Activated CD8-positive, alpha-beta T cell treated with anti-CD3 and anti-CD28 coated beads for 36 hours (primary cell): ENCODE measurements around the gene TTC28. TPM values are rescaled to one million over a fixed set of nuclear protein-coding genes. Genes with fewer than 3 reads are reported as not detected.

Experiments
- ATAC-seq: fragments of 200-7000 bp; cut with Tn5 transposase; one replicate; pipeline ENCODE4 v1.10.0; 2021; ENCODE audit warnings: mild to moderate bottlenecking, moderate library complexity
- CTCF ChIA-PET: fragments of 350-600 bp; sonication (Branson Sonifier 250); formaldehyde crosslinking; loops from one replicate; lab custom pipeline; 2021; ENCODE audit warnings: antibody characterized with exemption; lab: Charles Lee
- POLR2A ChIA-PET: fragments of 350-600 bp; sonication (Branson Sonifier 250); formaldehyde crosslinking; loops from one replicate; lab custom pipeline; 2021; ENCODE audit warnings: antibody characterized with exemption; lab: Charles Lee
- DNase-seq: peaks from one replicate; pipeline ENCODE4 v3.0.0-alpha.2; 2020
- H3K27ac Mint-ChIP-seq: one replicate; pipeline ENCODE4 v1.8.0; 2021; ENCODE audit warnings: mild to moderate bottlenecking, mixed read lengths
- H3K27me3 Mint-ChIP-seq: one replicate; pipeline ENCODE4 v1.8.0; 2021; ENCODE audit warnings: mixed read lengths
- H3K36me3 Mint-ChIP-seq: one replicate; pipeline ENCODE4 v1.8.0; 2021; ENCODE audit warnings: low read depth, mixed read lengths
- H3K4me1 Mint-ChIP-seq: one replicate; pipeline ENCODE4 v1.8.0; 2021; ENCODE audit warnings: low read depth, mixed read lengths
- H3K4me3 Mint-ChIP-seq: one replicate; pipeline ENCODE4 v1.8.0; 2021; ENCODE audit warnings: mild to moderate bottlenecking, moderate library complexity, mixed read lengths
- H3K9me3 Mint-ChIP-seq: one replicate; pipeline ENCODE4 v1.8.0; 2021; ENCODE audit warnings: mixed read lengths
- CTCF ChIP-seq: fragments of 200-600 bp; IDR thresholded peaks from one replicate; pipeline ENCODE4 v1.8.0; 2022; ENCODE audit warnings: antibody characterized with exemption, mild to moderate bottlenecking
- intact Hi-C: fragments of 100-400 bp; cut with micrococcal nuclease; formaldehyde crosslinking; loops from one replicate; pipeline ENCODE4 v1.10.0; 2022
- total RNA-seq, 2 experiments: library from RNA; stranded (reverse); gene quantifications; one replicate each; pipeline ENCODE4 v1.2.3, GENCODE V29; 2021

TTC28 gene
- total RNA-seq, 2 experiments from 2014 or later = 0.58 to 1.9 TPM

GRCh38 chr22:28129319-28129962 is 550.2 kb downstream of the TTC28 start:
- Mint-ChIP-seq H3K27me3 (peaks cover 3% of the 10 kb centered on the region), H3K4me3 (no peak overlapping the region), H3K27ac (no peak overlapping the region), H3K9me3 (no peaks in the 10 kb centered on the region), H3K4me1 (no peaks in the 10 kb centered on the region), H3K36me3 (no peaks in the 10 kb centered on the region)
- ATAC-seq (no peak), DNase-seq (no peak)
- CTCF ChIA-PET = no interaction called here
- POLR2A ChIA-PET = interaction anchor here (1.1 kb wide), 1 partner anchor 10 kb away, joined by 3 read pairs; no protein-coding TSS in a partner anchor
- intact Hi-C loops = no loop called here
- TF ChIP-seq CTCF = no peak

- no peak for ATAC-seq
- no peak overlapping the region for H3K4me3 Mint-ChIP-seq
- intact Hi-C loops = no loop called here
- H3K27me3 Mint-ChIP-seq = peaks cover 3% of the 10 kb centered on the region
- POLR2A ChIA-PET = interaction anchor here (1.1 kb wide), 1 partner anchor 11 kb away, joined by 3 read pairs; no protein-coding TSS in a partner anchor
- CTCF ChIA-PET = no interaction called here
- H3K9me3 Mint-ChIP-seq = no peaks in the 10 kb centered on the region
- no peaks in the 10 kb centered on the region for H3K4me1 Mint-ChIP-seq
- H3K36me3 Mint-ChIP-seq = no peaks in the 10 kb centered on the region
- TF ChIP-seq CTCF = no peak
- H3K27ac Mint-ChIP-seq = no peak overlapping the region
- DNase-seq = no peak
Measured at GRCh38 chr22:28128827-28129226, 550.8 kb downstream of the TTC28 start.

- no peak for TF ChIP-seq CTCF
- ChIA-PET CTCF (no interaction called here), POLR2A (no interaction called here)
- Mint-ChIP-seq H3K36me3 (no peaks in the 10 kb centered on the region), H3K27ac (no peak overlapping the region), H3K9me3 (no peaks in the 10 kb centered on the region), H3K4me3 (no peak overlapping the region), H3K27me3 (peaks cover 2% of the 10 kb centered on the region), H3K4me1 (no peaks in the 10 kb centered on the region)
- ATAC-seq = no peak
- intact Hi-C loops = no loop called here
- no peak for DNase-seq
Measured at GRCh38 chr22:28125799-28126198, 553.8 kb downstream of the TTC28 start.

- ChIA-PET CTCF (no interaction called here), POLR2A (interaction anchor here (1.1 kb wide), 1 partner anchor 12 kb away, joined by 4 read pairs; no protein-coding TSS in a partner anchor)
- no peak for DNase-seq
- Mint-ChIP-seq H3K27ac (no peak overlapping the region), H3K4me1 (no peaks in the 10 kb centered on the region), H3K27me3 (peaks cover 2% of the 10 kb centered on the region), H3K9me3 (no peaks in the 10 kb centered on the region), H3K4me3 (no peak overlapping the region), H3K36me3 (no peaks in the 10 kb centered on the region)
- no peak for TF ChIP-seq CTCF
- no peak for ATAC-seq
- intact Hi-C loops = no loop called here
Measured at GRCh38 chr22:28123989-28124766, 555.5 kb downstream of the TTC28 start.
